Stimulated activated CD8-positive, alpha-beta memory T cell treated with anti-CD3 and anti-CD28 coated beads, Interleukin-12 subunit alpha, Interleukin-12 subunit beta, amount 100 ng/mL, for 1 hour (primary cell): ENCODE data around the gene LYRM4.

Source experiments
- DNase-seq: peaks from one replicate; pipeline ENCODE4 v3.0.0-alpha.2; 2020; ENCODE audit warnings: low read depth

LYRM4 gene

GRCh38 chr6:5146398-5146797 is 114.4 kb downstream of the LYRM4 start:
- DNase-seq, result no peak

GRCh38 chr6:5143634-5144311 is 117.0 kb downstream of the LYRM4 start:
- peak; percentile 81 for DNase-seq

- no peak for DNase-seq
These were observed 117.8 kb downstream of the LYRM4 start for GRCh38 chr6:5142915-5143314.

GRCh38 chr6:5142131-5142530 is 118.6 kb downstream of the LYRM4 start:
- DNase-seq, result no peak

- DNase-seq, result no peak
These were observed 119.7 kb downstream of the LYRM4 start for GRCh38 chr6:5141046-5141445.

GRCh38 chr6:5139828-5140771 is 120.7 kb downstream of the LYRM4 start:
- DNase-seq, result no peak

GRCh38 chr6:5138995-5139827 is 121.5 kb downstream of the LYRM4 start:
- DNase-seq, result no peak

DNA sequence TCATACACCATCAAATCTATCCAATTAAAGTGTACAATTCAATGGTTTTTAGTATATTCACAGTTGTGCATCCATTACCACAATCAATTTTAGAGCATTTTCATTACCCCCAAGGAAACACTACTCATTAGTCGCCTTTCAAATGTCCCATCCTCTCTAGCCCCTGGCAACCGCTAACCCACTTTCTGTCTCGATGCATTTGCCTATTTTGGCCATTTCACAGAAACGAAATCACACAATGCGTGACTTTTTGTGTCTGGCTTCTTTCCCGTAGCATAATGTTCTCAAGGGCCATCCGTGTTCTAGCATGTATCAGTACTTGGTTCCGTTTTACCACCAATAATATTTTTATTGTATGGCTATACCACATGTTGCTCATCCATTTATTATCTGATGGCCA is 123.9 kb downstream of the LYRM4 start:
- DNase-seq, result no peak

- DNase-seq, result peak; percentile 20
These were observed 124.9 kb downstream of the LYRM4 start for GRCh38 chr6:5135788-5136376.

- DNase-seq, result no peak
These were observed 126.8 kb downstream of the LYRM4 start for GRCh38 chr6:5133943-5134342.

DNA sequence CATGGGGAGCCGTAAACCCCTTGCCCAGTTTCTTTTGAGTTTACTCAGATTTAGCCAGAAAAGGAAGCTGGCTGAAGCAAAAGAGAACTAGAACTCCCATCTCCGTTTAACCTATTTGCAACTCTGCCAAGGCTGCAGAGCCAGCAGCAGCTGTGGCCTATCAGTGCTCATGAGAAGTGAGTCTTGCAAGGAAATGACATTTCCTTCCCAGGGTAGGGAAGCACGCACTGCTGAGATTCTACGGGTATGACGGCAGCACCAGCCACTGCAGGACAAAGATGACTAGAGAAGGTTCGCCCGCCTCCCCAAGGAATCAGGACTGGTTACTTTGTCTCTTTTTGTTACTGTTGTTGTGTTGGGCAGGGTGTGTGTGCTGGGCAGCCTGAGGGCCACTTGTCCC is 128.0 kb downstream of the LYRM4 start:
- no peak for DNase-seq

DNA sequence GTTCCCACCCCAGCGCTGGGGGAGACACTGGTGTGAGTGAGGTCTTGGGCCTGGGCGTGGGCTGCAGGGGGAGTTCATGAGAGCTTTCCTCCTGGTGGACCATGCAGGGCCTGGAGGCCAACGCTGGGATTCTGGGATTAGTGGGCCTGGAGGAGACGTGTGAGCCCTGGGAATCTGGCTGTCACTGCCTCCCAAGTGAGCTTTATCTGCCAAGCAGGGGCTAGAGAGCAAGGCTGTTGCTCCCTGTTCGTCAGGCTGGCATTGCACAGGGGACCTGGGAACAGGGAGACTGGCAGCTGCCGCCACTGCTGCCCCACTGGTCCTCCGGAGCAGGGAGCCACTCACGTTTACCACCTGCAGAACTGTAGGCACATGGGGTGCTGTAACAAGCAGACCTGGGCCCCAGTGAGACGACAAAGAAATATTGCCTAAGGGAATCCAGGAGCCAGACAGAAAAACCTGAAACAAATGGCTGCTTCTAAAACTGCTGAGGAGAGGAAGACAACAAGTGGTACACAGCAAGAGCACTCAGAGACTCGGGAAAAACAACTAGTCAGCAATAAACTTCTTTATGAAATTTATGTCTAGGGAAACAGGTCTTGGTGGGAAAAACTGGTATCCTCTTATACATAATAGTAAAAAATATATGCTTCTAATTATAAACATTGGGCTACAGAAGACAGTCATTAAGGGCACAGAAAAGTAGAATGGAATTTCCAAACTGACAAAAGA is 130.4 kb downstream of the LYRM4 start:
- no peak for DNase-seq

GRCh38 chr6:5128351-5128750 is 132.4 kb downstream of the LYRM4 start:
- no peak for DNase-seq

DNA sequence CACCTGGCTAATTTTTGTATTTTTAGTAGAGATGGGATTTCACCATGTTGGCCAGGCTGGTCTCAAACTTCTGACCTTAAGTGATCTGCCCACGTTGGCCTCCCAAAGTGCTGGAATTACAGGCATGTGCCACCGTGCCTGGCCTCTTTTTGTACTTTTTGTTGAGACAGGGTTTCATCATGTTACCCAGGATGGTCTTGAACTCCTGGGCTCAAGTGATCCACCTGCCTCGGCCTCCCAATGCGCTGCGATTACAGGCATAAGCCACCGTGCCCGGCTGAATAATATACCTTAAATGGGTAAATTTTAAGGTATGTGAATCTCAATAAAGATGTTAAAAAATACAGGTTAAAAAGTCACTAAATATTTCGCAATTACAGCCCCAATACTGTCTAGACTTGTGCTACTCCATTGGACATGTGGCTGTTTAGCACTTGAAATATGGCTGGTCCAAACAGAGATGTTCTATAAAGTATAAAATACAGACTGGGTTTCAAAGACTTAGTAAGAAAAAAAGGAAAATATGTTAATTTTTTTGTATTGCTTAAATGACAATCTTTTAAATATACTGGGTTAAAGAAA is 133.6 kb downstream of the LYRM4 start:
- no peak for DNase-seq

GRCh38 chr6:5126214-5126613 is 134.5 kb downstream of the LYRM4 start:
- no peak for DNase-seq

- no peak for DNase-seq
These were observed 135.4 kb downstream of the LYRM4 start for GRCh38 chr6:5125152-5126006.

- no peak for DNase-seq
These were observed 136.2 kb downstream of the LYRM4 start for GRCh38 chr6:5124526-5124925.

DNA sequence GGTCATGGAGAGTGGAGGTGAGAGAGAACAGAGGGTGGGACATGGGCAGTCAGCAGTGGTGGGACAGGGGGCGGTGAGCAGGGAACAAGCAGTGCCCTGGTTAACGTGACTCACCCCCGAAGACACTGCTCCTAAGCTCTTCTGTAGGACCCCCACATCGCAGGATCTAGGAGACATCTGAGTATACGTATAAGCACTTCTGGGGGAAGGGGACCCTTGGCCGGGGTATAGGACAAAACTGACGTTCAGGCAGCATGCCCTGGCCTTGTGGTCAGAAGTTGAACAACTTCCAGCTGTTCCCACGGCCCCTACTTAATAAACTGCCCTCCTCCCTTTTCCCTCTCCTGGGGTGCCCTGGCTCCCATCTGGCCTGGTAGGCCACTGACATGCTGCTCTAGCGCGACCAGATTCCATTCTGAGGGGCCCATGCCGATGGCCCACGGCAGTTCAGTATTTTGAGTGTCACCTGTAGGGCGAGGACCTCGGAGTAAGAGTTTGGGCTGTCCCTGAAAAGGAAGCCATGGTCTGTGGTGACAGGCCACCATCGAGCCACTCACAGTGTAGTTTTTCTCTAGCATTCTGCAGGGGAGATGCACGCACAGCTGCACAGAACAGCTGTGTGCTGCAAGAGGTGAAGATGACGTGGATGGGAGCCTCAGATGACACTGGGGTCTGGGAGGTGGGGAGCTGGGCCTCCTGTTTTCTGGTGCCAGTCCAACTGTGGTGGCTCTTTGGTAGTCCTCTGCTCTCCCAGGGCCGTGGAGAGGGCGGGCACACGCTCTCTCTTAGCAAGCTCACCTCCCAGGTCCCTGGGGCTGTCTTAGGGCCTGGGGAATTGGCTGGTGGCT is 137.2 kb downstream of the LYRM4 start:
- no peak for DNase-seq

DNA sequence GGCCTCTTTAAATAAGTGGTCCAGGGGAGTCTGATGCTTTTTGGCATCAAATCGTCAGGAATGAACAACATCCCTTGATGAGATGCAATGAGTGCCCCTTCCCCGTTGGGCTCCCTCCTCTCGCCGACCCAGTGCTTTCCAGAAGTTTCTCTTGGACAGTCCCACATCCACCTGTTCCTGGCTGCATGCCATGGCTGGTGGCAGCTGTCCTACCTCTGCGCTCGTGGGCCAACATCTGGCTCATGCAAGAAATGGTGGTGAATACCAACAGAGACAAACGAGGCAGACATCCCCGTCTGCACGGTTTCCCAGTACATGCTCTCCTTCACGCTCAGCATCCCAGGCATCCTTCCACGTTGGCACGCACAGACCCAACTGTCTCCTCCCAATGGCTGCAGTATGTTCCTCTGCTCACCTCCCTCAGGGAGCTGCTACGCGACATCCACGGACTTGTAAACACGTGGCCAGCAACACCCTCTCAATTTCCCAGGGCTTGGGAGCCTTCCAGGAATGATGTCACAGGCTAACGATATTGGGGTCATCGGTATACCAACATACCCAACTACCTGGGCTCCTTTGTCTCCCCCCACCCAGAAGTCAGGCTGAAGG is 138.1 kb downstream of the LYRM4 start:
- DNase-seq, result no peak
